ENCODE results near the gene C2orf92.
A peak's percentile ranks its signal among the peaks of the same experiment; 100 is the strongest.

C2orf92 gene

GRCh38 chr2:97714950-97715652, 45.6 kb downstream of the C2orf92 start:
- DNase-seq: no peak

GRCh38 chr2:97715951-97716694, 46.6 kb downstream of the C2orf92 start:
- DNase-seq: no peak

GRCh38 chr2:97716695-97717612, 47.4 kb downstream of the C2orf92 start:
- no peak for DNase-seq

DNA sequence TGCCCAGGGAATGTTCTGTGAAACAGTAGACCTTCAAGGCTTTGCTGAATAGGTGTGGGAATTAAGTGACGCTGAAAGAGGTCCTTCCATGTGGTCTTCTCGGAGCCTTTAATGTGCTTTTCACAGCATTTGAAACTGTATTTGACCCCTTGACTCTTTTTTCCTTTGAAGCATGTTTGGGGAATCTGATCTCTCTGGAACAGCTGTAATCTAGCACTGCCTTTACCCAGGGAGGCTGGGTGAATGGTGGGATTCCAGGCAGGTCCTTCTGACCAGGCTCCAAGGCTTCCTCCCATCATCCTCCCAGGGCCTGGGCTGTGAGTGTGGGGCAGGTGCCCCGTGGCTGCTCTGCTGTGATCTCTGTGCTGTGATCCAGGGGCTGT, 48.1 kb downstream of the C2orf92 start:
- DNase-seq: no peak

DNA sequence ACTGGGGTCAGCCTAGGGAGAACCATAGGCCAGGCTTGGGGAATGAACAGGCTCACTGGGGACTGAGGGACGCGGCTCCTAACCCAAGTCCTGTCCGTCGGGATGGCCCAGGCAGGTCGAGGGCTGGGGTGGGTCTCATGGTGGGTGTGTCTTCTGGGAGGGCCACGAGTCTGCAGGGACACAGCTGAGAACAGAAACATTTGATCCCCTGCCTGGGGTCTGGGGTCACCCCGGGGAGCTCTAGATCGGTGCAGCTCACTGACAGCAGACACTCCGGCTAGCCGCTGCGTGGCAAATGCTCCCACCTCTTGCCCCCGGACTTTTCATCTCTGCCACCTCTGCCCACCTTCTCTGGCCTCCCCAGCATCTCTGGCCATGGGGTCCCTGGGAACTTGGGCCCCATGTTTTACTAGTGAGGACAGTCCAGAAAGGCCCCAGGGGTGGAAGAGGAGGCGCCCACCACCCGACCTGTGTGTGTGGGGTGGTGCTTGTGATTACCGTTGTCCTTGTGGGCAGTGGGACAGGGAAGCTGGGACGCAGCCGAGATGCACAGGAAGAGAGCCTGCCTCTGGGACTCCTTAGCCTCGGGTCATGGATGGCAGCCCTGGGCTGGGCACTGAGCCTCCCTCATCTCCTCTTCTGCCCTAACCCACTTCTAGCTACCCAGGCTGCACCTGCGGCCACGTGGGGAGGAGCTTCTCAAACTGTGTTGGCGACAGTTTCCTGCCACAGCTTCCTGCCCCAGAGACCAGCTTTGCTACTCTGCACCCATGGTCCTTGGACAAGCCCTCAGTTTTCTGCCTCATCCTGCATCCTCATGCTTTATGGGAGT, 48.8 kb downstream of the C2orf92 start:
- no peak for DNase-seq

DNA sequence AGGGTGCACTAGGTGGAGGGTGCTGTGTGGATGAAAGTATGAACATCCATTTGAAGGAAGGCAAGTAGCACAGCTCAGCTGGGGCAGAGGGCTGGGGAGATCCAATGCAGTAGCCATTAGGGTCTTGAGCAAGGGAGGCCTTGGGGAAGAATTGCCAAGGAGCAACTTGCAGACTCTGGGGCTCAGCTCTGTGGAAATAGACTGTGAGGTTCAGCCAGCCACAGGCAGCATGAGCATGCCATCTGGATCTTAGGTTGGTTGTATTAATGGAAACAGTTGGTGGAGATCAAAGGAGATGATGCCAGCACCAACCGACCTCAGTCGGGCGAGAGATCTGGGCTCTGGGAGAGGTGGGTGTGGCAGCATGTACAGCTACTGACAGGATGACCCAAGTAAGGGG, 49.4 kb downstream of the C2orf92 start:
- no peak for DNase-seq

DNA sequence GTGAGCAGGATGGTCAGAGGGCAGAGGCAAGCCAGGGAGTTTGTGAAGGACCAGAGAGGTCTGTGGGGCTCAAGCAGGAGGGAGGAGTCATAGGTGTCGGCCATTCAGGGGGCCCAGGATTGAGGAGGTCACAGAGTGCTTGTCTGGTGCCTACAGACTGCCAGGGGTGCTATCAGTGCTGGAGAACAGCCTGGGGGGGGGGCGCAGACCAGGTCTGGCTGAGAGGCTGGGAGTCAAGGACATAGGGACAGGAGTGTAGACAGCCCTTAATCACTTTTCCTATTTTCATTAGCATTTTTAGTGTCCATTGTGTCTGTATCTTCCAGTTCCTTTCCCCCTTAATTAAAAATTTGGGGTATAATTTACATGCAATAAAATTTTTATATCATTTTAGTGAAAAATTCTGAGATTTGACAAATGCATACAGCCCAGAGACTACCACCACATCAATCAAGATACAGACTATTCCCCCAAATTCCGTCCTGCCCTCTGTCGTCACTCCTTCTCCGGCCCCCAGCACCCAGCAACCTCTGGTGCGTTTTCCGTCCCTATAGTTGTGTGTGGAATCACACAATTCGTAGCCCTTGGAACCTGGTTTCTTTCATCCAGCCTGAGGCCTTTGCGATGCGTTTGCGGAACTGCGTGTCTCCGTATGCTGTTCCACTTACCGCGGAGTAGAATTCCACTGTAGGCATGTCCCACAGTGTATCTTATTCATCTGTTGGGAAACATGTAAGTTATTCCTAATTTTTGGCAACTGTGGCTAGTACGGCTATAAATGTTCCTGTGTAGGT, 50.0 kb downstream of the C2orf92 start:
- DNase-seq: no peak

- DNase-seq: no peak
These were observed 51.2 kb downstream of the C2orf92 start for GRCh38 chr2:97720746-97721145.

DNA sequence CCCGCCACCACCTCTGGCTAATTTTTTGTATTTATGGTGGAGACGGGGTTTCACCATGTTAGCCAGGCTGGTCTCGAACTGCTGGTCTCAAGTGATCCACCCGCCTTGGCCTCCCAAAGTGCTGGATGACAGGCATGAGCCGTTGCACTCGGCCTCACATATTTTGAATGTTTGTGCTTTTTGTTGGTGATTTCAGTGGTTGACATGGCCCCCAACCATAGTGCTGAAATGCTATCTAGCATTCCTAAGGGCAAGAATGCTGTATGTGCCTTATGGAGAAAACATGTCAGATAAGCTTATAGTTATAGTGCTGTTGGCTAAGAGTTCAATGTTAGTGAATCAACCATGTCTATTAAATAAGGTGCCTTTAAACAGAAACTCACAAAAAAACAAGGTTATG, 52.7 kb downstream of the C2orf92 start:
- peak; percentile 12 for DNase-seq

DNA sequence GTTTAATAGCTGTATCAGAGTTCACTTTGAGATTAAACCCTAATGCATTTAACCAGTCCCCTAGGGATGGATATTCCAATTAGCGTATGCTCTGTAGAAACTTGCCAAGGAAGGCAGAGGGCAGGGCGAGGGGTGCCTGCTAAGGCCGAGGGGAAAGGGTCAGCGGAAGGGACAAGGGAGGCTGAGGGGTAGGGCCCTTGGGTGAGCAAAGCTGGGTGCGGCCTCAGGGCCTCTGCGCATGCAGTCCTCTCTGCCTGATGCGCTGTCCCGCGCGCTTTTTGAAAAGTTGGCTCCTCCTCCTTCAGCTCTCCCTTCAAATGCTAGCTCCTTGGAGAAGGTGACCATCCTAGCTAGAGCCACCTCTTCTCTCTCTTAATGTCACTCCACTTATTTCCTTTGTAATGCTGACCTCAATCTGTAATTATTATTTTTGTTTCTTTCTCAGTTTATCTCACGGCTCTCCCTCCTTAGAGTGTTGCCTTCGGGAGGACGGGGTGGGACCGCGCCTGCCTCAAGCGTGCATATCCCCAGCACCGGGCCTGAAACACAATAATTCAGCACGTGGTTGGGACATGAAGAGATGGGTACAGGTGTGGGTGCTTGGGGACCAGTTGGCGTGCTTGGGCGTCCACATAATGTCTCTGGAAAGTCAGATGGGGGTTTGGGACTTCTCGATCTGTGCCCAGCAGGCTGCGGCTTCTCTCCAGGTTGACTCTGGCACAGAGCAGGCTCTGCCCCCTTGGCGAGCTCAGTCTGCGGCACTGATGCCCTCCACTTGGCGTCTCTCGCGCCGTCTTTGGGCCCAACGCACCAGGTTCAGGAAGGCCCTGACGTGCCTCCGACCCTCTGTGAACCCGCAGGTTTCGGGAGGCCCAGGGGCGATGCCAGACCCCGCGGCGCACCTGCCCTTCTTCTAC, 53.9 kb downstream of the C2orf92 start:
- DNase-seq: no peak

GRCh38 chr2:97724073-97724410, 54.5 kb downstream of the C2orf92 start:
- DNase-seq: no peak

- DNase-seq: no peak
These were observed 55.0 kb downstream of the C2orf92 start for GRCh38 chr2:97724501-97724900.

DNA sequence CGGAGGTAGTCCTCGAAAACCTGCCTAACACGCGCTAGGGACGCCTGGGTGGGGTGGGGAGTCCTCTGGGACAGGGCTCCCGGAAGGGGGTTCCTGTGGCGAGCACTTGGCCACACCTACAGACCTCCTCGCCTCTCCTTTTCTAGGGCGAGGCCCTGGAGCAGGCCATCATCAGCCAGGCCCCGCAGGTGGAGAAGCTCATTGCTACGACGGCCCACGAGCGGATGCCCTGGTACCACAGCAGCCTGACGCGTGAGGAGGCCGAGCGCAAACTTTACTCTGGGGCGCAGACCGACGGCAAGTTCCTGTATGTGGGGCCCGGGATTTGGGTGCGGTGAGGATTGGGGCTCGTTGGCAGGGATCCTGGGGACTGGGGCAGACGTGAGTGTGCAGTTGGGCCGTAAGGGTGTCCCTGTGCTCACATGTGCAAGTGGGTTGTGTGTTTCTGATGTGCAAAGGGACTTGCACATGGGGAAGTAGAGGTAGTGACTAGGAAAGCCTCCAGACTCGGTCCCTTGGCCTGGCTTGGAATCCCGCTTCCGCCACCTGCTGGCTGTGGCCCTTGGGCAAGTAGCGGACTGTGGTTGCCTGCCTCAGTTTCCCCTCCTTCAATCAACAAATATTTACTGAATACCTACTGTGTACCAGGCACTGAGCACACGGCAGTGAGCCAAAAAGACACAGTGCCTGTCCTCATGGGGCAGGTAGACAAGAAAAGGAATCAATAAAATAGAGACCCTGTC, 55.6 kb downstream of the C2orf92 start:
- no peak for DNase-seq

DNA sequence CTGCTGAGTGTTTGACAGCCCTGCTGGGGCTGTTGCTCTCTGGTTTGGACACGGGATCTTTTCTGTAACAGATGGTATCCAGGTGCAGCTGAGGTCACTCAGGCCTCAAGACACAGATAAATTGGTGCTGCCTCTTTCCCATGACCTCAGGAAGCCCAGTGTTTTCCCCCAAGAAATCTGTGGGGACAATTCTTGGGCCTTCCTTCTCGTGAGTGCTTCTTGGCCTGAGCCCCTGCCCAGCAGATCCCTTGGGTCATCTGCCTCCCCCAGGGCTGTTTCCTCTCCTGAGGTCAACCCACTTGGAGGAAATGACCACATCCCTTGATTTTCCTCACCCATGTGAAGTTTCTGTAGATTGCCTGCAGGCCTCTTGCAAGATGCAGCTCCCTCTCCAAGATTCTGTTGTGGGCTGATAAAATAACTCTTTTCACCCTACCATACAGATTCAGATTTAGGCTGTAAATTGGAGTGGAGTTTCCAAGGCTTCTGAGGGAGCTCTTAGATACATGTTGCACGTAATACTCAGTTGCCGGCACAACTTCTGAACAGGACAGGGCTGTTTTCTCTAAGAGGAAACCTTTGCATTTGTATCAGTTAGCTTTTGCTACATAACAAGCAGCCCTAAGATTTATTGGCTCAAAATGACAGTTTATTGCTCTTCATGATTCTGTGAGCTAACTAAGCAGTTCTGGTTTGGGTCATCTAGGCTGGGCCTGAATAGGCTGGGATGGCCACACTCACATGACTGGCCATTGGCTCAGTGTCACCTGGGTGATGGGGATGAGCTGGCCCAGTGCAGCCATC, 57.0 kb downstream of the C2orf92 start:
- peak; percentile 11 for DNase-seq

DNA sequence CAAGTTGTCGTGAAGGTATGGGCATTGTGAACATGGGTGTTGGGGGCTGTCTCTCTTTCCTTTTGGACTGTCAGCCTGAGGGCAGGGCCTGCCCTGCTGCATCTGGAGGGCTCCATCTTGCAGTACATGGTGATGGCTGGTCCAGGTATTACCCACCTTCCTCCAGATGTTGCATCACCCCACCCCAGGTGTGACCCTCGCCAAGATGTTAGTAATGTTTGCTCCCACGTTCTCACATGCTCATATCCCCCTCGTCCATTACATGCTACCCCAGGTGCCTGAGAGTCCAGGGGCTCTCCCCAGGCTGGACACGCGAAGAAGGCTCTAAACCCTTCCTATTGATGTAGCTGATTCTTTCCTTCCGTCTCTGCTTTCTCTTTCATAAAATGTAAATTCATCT, 57.8 kb downstream of the C2orf92 start:
- DNase-seq: no peak

GRCh38 chr2:97728091-97728731, 58.7 kb downstream of the C2orf92 start:
- DNase-seq: no peak

DNA sequence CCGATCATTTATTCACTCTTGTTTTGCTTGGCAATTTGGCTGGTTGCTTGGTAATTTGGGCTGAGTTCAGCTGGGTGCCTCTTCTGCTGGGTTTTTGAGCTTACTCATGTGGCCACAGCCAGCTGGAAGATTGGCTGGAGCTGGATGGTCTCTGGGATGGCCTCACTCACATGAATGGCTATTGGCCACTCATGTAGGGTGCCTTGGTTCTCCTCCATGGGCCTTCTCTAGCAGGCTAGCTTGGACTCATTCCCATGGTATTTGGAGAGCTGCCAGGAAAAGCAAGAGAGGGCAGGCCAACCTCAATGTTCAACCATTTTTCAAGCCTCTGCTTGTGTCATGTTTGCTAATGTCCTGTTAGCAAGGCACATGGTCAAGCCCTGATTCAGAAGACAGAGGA, 60.7 kb downstream of the C2orf92 start:
- no peak for DNase-seq

GRCh38 chr2:97731274-97732020, 61.9 kb downstream of the C2orf92 start:
- DNase-seq: no peak

All from fibroblast of upper back skin (primary cell).